Progenitor cell of endocrine pancreas (in vitro differentiated cells): ENCODE measurements around the gene BAHCC1. TPM values are rescaled to one million over a fixed set of nuclear protein-coding genes. Genes with fewer than 3 reads are reported as not detected.

ENCODE experiments used
- DNase-seq: peaks from one replicate; pipeline ENCODE4 v3.0.0; 2021; ENCODE audit warnings: low spot score; ENCODE audit not compliant: unreplicated experiment
- H3K27ac Mint-ChIP-seq: 2 replicates; pipeline ENCODE4 v1.8.0; 2021; ENCODE audit warnings: mild to moderate bottlenecking, moderate library complexity, mixed read lengths
- H3K27me3 Mint-ChIP-seq: 2 replicates; pipeline ENCODE4 v1.8.0; 2021; ENCODE audit warnings: mixed read lengths
- H3K36me3 Mint-ChIP-seq: 2 replicates; pipeline ENCODE4 v1.8.0; 2022; ENCODE audit warnings: mixed read lengths; ENCODE audit not compliant: insufficient read depth
- H3K4me1 Mint-ChIP-seq: 2 replicates; pipeline ENCODE4 v1.8.0; 2021; ENCODE audit warnings: low read depth, mixed read lengths
- H3K4me3 Mint-ChIP-seq: 2 replicates; pipeline ENCODE4 v1.8.0; 2021; ENCODE audit warnings: low read depth, mild to moderate bottlenecking, moderate library complexity, mixed read lengths
- H3K9me3 Mint-ChIP-seq: 2 replicates; pipeline ENCODE4 v1.8.0; 2021; ENCODE audit warnings: low read depth, mixed read lengths
- total RNA-seq: library from RNA; stranded (reverse); gene quantifications from 2 replicates; pipeline ENCODE4 v1.2.1, GENCODE V29; 2021
- TF ChIP-seq, protein P1 (sequence below): fragments of 200-600 bp; sonication (generic); IDR thresholded peaks from one replicate; pipeline ENCODE4 v1.5.0; 2021; ENCODE audit warnings: antibody characterized with exemption, mild to moderate bottlenecking; ENCODE audit not compliant: unreplicated experiment

The BAHCC1 gene
- total RNA-seq, 1 donor from 2014 or later = 40.5 TPM

DNA sequence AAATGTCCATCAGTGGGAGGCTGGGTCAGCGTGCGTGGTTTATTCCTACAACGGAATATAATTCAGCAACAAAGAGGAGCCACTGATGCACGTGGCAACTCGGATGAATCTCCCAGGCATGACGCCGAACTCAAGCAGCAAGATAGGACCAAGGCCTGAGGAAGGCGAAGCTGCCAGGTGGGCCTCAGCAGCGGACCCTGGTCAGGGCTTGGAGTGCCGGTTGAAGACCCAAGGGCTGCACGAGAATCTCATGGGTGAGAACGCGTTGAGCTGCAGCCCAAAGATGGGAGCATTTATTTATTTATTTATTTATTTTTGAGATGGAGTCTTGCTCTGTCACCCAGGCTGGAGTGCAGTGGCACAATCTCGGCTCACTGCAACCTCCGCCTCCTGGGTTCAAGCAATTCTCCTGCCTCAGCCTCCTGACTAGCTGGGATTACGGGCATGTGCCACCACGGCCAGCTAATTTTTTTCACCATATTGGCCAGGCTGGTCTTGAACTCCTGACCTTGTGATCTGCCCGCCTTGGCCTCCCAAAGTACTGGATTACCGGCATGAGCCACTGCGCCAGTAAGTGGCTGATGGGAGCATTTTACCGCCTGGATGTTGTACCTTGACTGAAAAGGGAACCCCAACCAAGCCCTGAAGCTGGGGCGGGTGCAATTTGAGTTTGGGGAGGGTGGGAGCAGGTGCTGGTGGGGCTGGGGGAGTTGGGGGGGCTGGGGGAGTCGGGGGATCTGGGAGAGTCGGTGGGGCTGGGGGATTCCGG, 18.1 kb upstream of the BAHCC1 start:
- Mint-ChIP-seq H3K27me3 (peaks cover 15% of the 10 kb centered on the region), H3K4me3 (no peak overlapping the region), H3K9me3 (no peaks in the 10 kb centered on the region), H3K4me1 (peaks cover 3% of the 10 kb centered on the region), H3K27ac (no peak overlapping the region), H3K36me3 (no peaks in the 10 kb centered on the region)
- TF ChIP-seq, protein P1, sequence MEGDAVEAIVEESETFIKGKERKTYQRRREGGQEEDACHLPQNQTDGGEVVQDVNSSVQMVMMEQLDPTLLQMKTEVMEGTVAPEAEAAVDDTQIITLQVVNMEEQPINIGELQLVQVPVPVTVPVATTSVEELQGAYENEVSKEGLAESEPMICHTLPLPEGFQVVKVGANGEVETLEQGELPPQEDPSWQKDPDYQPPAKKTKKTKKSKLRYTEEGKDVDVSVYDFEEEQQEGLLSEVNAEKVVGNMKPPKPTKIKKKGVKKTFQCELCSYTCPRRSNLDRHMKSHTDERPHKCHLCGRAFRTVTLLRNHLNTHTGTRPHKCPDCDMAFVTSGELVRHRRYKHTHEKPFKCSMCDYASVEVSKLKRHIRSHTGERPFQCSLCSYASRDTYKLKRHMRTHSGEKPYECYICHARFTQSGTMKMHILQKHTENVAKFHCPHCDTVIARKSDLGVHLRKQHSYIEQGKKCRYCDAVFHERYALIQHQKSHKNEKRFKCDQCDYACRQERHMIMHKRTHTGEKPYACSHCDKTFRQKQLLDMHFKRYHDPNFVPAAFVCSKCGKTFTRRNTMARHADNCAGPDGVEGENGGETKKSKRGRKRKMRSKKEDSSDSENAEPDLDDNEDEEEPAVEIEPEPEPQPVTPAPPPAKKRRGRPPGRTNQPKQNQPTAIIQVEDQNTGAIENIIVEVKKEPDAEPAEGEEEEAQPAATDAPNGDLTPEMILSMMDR = no peak
- DNase-seq = no peak

DNA sequence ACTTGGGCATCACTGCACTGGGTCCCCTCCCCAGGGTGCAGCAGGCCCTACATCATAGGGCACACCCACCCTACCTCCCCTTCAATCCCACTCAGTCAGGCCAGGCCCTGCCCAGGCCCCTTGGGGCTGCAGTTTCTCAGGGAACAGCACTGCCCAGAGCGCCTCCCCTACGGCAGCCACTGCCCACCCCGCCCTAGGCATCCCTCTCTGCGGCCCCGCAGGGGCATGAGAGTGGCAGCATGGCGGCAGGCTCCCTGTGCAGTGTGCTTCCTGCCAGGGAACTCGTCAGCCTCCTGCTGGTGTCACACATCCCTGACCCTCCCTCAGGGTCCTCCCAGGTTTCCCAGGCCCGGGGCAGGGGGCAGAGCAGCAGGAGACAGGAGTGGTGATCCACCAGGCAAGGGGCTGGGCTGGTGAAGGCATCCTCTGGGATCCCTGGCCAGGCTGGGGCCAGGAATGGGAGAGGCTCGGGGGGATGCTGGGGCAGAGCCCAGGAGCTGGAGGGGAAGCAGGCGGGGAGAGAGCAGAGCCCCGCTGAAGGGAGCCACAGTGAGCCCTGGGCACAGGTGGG, 16.2 kb upstream of the BAHCC1 start:
- DNase-seq = no peak
- H3K27me3 Mint-ChIP-seq = peaks cover 10% of the 10 kb centered on the region
- TF ChIP-seq, protein P1 = no peak
- no peaks in the 10 kb centered on the region for H3K36me3 Mint-ChIP-seq
- H3K4me3 Mint-ChIP-seq = no peak overlapping the region
- H3K27ac Mint-ChIP-seq = no peak overlapping the region
- H3K9me3 Mint-ChIP-seq = no peaks in the 10 kb centered on the region
- H3K4me1 Mint-ChIP-seq = no peaks in the 10 kb centered on the region

DNA sequence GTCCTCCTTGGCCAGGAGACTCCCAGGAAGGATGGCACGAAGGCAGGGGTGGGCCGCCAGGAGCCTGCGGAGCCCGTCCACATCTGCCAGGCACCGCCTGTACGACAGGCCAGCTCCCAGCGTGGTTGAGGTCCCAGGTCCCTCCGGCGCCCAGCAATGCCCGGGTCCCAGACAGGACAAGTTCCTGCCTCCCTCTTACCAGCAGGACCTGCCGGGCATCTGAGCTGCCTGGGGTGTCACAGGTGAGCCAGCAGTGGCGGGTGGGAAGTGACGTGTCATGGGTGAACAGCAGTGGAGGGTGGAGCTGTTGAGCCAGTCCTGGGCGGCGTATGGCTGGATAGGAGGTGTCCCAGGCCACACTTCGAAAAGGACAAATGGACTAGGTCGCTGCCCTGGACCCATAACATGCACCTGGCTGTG, 15.7 kb upstream of the BAHCC1 start:
- H3K4me3 Mint-ChIP-seq = no peak overlapping the region
- no peaks in the 10 kb centered on the region for H3K9me3 Mint-ChIP-seq
- no peaks in the 10 kb centered on the region for H3K36me3 Mint-ChIP-seq
- no peak for DNase-seq
- TF ChIP-seq, protein P1 = no peak
- no peaks in the 10 kb centered on the region for H3K4me1 Mint-ChIP-seq
- peaks cover 10% of the 10 kb centered on the region for H3K27me3 Mint-ChIP-seq
- H3K27ac Mint-ChIP-seq = no peak overlapping the region

DNA sequence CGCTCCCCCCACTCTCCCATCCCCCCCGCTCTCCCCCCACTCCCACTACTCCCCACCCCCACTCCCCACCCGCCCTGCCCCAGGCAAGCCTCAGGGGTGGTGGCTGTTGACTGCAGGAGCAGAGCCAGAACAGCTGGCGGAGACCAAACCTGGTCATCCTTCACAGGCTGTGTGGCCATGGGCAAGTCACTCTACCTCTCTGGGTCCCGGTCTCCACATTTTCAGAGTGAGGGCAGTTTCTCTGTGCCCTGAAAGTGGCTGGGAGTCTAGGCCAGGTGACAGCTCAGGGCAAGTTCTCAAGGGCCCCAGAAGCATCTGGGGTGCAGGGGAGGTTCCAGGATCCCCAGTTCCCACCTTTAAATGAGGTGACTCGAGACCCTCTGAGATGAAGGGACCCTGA, 15.1 kb upstream of the BAHCC1 start:
- Mint-ChIP-seq H3K4me1 (no peaks in the 10 kb centered on the region), H3K9me3 (no peaks in the 10 kb centered on the region), H3K36me3 (no peaks in the 10 kb centered on the region), H3K27me3 (peaks cover 15% of the 10 kb centered on the region), H3K27ac (no peak overlapping the region), H3K4me3 (no peak overlapping the region)
- DNase-seq = no peak
- TF ChIP-seq, protein P1 = no peak

DNA sequence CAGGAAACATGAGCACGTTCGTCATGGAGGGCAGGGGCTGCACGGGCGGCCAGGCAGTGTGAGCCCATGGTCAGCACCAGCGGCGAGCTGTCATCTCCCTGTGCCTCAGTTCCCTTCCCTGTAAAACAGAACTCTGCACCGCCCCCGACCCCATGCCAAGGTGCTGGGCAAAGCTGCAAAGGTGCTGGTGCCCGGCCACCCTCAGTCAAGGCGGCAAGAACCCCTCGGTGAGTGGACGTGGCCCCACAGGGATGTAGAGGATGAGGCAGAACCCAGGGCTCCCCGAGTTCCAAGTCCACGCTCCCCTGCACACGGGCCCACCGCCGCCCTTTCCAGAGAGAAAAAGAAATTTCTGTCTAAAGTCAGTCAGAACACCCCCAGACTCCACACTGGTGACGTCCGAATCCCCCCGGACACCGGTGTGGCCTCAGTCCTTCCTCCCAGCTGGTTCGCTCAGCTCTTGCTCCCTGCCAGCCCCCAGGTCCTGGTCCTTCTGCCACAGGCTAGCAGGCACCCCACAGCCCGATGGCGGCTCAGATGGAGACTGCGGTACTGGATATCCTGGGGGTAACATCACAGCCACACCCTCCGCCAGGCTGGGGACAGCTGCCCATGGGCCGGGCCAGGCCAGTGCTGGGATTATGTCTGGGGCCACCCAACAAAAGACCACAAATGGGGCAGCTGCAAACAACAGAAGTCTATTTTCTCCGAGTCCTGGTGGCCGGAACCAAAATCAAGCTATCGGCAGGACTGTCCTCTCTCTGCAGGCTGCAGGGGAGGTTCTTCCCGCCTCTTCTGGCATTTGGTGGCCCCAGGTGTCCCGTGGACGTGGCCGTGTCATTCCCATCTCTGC, 14.4 kb upstream of the BAHCC1 start:
- no peaks in the 10 kb centered on the region for H3K36me3 Mint-ChIP-seq
- H3K4me1 Mint-ChIP-seq = no peaks in the 10 kb centered on the region
- no peak overlapping the region for H3K27ac Mint-ChIP-seq
- H3K9me3 Mint-ChIP-seq = no peaks in the 10 kb centered on the region
- DNase-seq = no peak
- H3K4me3 Mint-ChIP-seq = no peak overlapping the region
- peaks cover 13% of the 10 kb centered on the region for H3K27me3 Mint-ChIP-seq
- TF ChIP-seq, protein P1 = no peak
